ENCODE data around the gene TMEM74B.

The TMEM74B gene

DNA sequence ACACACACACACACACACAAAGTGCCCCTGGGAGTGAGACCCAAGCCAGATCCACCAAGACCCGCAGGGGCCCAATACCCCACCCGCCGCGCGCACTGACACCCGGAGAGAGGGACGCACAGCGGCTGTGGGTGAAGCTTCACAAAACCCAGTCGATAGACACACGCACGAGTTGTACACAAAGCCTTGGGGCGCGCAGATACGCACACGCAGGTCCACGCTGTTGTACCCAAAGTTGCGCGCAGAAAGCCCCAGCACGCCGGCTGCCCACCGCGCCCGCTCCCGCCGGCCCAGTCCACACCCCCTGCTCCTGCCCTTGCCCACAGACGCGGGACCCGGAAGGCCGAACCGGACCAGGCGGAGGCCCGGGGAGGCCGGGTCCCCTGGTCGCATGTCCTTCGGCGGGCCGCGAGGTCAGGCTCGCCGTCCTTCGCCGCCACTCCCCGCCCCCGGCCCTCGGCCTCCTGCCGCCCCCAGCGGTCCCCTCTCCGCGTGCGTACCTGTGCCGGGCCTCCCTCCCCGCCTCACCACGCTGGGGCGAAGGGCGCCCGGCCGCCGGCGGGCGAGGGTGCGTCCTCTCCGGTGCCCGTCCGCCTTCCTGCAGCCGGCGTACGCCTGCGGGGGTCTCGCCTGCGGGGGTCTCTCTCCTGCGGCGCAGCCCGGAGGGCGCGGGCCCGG lies at the start of gene TMEM74B:
Gene TMEM74B (minus strand): TSS at position 344 of the 678 bp plus-strand sequence. CDS start 1,180 bp downstream, outside the sequence.
- no peak within 1 kb of the TSS for H3K9ac ChIP-seq
- H3K4me1 ChIP-seq (ENCODE audit: low read depth, poor library complexity, severe bottlenecking), result peaks cover 4% of the 10 kb centered on the region

DNA sequence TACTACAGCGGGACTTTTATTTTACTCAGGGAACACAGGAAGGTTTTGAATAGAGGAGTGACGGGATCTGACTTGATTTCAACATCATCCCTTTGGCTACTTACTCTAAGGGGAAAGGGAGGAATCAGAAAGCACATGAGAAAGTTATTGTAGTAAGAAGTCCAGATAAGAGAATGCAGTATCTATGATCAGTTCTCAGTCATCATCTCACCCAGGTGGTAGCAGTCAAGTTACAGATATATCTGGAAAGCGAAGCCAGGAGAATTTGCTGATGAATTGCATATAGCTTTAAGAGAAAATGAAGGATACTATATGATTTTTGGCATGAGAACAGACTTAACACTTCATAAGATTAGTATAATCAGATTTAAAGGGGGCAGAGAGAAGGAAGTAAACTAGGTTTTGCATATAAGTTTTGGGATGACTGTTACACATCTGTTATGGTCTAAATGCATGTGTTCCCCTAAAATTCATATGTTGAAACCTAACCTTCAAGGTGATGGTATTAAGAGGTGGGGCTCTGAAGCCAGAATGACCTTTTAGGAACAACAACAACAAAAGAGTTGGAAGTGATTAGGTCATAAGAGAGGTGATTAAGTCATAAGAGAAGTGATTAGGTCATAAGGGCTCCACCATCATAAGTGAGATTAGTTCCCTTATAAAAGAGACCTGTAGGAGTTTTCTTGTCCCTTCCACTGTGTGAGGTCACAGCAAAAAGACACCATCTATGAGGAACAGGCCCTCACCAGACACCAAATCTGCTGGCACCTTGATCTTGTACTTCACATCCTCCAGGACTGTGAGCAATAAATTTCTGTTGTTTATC lies 47.7 kb upstream of the TMEM74B start:
- H3K4me3 ChIP-seq (IDR thresholded peaks at IDR 0.05; ENCODE audit: insufficient read depth, low read depth, low read length), result no peak overlapping the region
- no peaks in the 10 kb centered on the region for H3K27me3 ChIP-seq (ENCODE audit: insufficient read depth, low read depth)
- H2AFZ ChIP-seq (ENCODE audit: low read depth), result no peak overlapping the region
- H3K27ac ChIP-seq, result no peak overlapping the region
- no peaks in the 10 kb centered on the region for H3K79me2 ChIP-seq (ENCODE audit: insufficient read depth, low read depth)
- no peak overlapping the region for H3K4me2 ChIP-seq
- TF ChIP-seq, protein P1, sequence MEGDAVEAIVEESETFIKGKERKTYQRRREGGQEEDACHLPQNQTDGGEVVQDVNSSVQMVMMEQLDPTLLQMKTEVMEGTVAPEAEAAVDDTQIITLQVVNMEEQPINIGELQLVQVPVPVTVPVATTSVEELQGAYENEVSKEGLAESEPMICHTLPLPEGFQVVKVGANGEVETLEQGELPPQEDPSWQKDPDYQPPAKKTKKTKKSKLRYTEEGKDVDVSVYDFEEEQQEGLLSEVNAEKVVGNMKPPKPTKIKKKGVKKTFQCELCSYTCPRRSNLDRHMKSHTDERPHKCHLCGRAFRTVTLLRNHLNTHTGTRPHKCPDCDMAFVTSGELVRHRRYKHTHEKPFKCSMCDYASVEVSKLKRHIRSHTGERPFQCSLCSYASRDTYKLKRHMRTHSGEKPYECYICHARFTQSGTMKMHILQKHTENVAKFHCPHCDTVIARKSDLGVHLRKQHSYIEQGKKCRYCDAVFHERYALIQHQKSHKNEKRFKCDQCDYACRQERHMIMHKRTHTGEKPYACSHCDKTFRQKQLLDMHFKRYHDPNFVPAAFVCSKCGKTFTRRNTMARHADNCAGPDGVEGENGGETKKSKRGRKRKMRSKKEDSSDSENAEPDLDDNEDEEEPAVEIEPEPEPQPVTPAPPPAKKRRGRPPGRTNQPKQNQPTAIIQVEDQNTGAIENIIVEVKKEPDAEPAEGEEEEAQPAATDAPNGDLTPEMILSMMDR (conservative IDR thresholded peaks at IDR 0.05; ENCODE audit: low read depth, low read length), result no peak
- no peaks in the 10 kb centered on the region for H3K4me1 ChIP-seq (ENCODE audit: low read depth, poor library complexity, severe bottlenecking)
- no peak overlapping the region for H3K9ac ChIP-seq
- H3K36me3 ChIP-seq (ENCODE audit: insufficient read depth), result no peaks in the 10 kb centered on the region
- no peaks in the 10 kb centered on the region for H4K20me1 ChIP-seq (ENCODE audit: insufficient read depth)

More for the DNA sequence above, at the start of gene TMEM74B:
- Histone ChIP-seq H3K4me3 (IDR thresholded peaks at IDR 0.05; ENCODE audit: insufficient read depth, low read depth, low read length) (no peak within 1 kb of the TSS), H3K27ac (no peak within 1 kb of the TSS), H2AFZ (ENCODE audit: low read depth) (peak within 1 kb of the TSS; percentile 19; the same call in 1 of the 2 replicates), H3K79me2 (ENCODE audit: insufficient read depth, low read depth) (no peaks in the 10 kb centered on the region), H3K27me3 (ENCODE audit: insufficient read depth, low read depth) (0 out of 2 replicates have a peak, but pooled peaks cover 2% of the 10 kb centered on the region), H3K36me3 (ENCODE audit: insufficient read depth) (no peaks in the 10 kb centered on the region), H4K20me1 (ENCODE audit: insufficient read depth) (no peaks in the 10 kb centered on the region), H3K4me2 (peak within 1 kb of the TSS; percentile 33)
- TF ChIP-seq, protein P1 (conservative IDR thresholded peaks at IDR 0.05; ENCODE audit: low read depth, low read length), result no peak

DNA sequence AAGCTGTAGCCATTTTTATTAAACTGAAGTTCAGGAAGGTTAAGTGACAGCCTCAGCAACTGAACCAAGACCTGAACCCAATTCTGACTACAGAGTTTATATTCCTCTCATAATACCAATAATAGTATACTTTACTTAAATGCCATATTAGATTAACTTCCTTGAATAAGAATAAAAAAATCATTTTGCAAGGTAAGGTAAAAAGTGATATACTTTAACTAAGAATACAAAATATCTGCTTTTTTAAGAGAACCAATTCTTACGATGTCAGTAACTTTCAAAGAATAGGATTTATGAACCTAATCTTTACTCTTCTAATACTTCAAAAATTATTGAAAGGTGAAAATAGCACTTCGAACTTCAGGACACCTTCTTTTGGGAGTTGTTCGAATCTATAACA lies 44.8 kb upstream of the TMEM74B start:
- Histone ChIP-seq H3K4me1 (ENCODE audit: low read depth, poor library complexity, severe bottlenecking) (peaks cover 2% of the 10 kb centered on the region), H3K9ac (no peak overlapping the region), H3K4me2 (no peak overlapping the region), H2AFZ (ENCODE audit: low read depth) (no peak overlapping the region), H3K79me2 (ENCODE audit: insufficient read depth, low read depth) (no peaks in the 10 kb centered on the region), H3K27me3 (ENCODE audit: insufficient read depth, low read depth) (no peaks in the 10 kb centered on the region), H3K36me3 (ENCODE audit: insufficient read depth) (no peaks in the 10 kb centered on the region), H3K4me3 (IDR thresholded peaks at IDR 0.05; ENCODE audit: insufficient read depth, low read depth, low read length) (no peak overlapping the region), H3K27ac (no peak overlapping the region), H4K20me1 (ENCODE audit: insufficient read depth) (no peaks in the 10 kb centered on the region)
- TF ChIP-seq, protein P1 (conservative IDR thresholded peaks at IDR 0.05; ENCODE audit: low read depth, low read length), result no peak

DNA sequence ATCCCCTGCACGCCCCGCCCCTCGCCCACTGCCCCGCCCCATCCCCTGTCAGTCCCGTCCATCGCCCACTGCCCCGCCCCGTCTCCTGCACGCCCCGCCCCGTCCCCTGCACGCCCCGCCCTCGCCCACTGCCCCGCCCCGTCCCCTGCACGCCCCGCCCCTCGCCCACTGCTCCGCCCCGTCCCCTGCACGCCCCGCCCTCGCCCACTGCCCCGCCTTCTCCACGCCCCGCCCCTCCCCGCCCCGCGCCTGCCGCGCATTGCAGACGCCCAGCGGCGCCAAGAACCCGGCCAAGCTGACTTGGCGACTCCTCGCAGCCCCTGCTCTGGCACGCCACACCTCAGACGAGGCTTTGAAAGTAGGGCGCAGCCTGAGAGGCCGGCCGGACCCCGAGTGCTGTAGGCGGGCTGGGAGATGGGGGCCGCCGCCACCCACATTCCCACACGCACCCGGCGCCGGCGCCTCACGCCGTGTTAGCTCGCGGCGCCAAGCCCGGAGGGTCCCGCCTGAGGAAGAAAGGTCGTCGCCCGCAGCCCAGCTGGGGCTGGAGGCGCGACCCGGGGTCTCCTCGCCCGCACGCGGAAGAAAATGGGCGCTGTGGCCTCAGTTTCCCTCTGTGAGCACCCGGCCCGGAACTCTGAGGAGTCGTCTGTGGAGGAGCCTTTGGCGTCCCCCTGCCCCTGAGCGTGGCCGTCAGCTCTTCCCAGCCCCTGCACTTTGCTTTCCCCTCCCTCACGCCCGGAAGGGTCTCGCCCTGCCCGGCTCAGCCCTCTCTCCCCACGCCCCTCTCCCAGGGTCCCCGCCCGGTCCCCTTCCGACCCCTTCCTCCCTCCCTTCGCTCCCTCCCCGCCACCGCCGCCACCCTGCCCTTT lies 41.2 kb upstream of the TMEM74B start, which contains the start of gene RAD21L1:
Gene RAD21L1 (plus strand): TSS at position 262 of the 872 bp plus-strand sequence. CDS start 2,410 bp downstream, outside the sequence.
- H3K9ac ChIP-seq, result peak within 1 kb of the TSS; percentile 73
- peak within 1 kb of the TSS; percentile 46; the same call in 1 of the 2 replicates for H3K27ac ChIP-seq
- peaks cover 2% of the 10 kb centered on the region for H3K4me1 ChIP-seq (ENCODE audit: low read depth, poor library complexity, severe bottlenecking)
- H3K27me3 ChIP-seq (ENCODE audit: insufficient read depth, low read depth), result no peaks in the 10 kb centered on the region
- H2AFZ ChIP-seq (ENCODE audit: low read depth), result peak within 1 kb of the TSS; percentile 99
- no peaks in the 10 kb centered on the region for H3K36me3 ChIP-seq (ENCODE audit: insufficient read depth)
- H4K20me1 ChIP-seq (ENCODE audit: insufficient read depth), result no peaks in the 10 kb centered on the region
- TF ChIP-seq, protein P1 (conservative IDR thresholded peaks at IDR 0.05; ENCODE audit: low read depth, low read length), result no peak
- H3K4me3 ChIP-seq (IDR thresholded peaks at IDR 0.05; ENCODE audit: insufficient read depth, low read depth, low read length), result no peak within 1 kb of the TSS
- H3K4me2 ChIP-seq, result peak within 1 kb of the TSS; percentile 82
- H3K79me2 ChIP-seq (ENCODE audit: insufficient read depth, low read depth), result no peaks in the 10 kb centered on the region

Measured in KMS-11 (cell line).